ENCODE results near the gene EYA4.
"Not testable (repeated sequence)": the region's sequence is repeated elsewhere in the genome, so short reads cannot be mapped to it uniquely, and the experiment has no call there.

The EYA4 gene

DNA sequence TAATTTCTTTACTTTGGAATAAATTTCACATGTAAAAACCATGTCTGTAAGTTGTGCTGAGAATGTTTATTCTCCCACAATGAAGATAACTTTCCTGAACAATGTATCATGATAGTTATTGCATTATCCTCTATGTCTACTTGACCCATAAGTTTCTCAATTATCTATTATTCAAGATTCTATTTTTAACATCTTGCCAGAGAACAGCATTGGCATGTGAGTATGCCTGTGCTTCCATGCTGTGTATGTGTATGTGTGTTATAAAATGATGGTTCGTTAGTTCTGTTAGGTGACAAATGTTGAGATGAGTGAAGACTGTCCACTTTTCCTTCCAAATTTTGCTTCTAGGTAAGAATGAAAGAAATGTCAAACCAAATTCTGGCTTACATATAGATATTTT is 111.9 kb downstream of the EYA4 start:
- no peak for DNase-seq

DNA sequence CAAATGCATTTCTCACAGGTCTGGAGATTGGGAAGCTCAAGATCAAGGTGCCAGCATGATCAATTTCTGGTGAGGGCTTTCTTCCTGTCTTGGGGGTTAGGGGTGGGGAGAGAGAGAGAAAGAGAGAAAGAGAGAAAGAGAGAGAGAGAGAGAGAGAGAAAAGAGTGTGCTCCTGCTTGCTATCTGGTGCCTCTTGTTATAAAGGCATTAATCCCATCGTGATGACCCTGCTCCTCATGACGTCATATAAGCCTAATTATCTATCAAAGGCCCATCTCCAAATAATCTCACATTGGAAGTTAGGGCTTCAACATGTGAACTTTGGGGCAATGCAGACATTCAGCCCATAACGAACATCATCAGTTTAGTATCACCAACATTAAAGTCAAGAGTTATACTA is 114.8 kb downstream of the EYA4 start:
- DNase-seq, result no peak

DNA sequence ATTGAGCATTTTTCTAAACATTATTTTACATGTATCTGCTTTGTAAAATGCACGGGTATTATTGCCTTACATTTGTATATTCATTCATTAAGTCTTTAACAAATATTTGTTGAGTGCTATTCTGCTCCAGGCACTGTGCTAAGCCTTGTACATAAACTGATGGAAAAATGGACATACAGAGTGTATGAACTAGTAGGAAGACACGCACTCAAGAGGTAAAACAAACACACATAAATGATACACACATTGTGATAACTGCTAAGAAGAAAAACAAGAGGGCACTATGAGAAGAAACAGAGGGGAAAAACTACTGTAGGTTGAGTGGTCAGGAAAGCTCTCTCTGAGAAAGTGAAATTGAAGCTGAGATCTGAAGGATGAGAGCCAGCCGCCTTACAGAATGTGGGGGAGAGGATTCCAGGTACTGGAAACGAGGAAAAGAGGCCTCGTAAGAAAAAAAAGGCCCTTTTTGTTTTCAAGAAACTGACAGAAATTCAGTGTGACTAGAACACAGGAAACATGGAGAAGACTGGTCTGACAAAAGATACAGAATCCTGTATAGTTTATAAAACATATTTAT is 117.5 kb downstream of the EYA4 start:
- no peak for DNase-seq

DNA sequence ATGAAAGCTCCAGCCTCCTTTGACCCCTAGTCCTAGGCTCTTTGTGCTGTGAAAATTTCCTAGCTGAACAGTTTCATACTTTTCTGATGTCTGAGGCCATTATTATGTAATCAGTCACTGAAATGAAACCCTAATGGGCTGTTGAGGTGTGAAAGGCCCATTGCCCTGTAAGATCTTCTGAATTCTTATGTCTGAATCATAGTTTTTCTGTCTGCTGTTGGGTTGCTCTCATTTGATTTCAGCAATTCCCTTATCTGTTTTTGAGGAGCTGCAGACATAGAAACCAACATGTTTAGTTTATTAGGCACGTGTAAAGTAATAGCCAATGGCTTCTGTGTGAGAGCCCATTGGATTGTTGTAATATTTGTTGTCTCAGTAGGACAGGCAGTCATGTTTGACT is 118.1 kb downstream of the EYA4 start:
- no peak for DNase-seq

DNA sequence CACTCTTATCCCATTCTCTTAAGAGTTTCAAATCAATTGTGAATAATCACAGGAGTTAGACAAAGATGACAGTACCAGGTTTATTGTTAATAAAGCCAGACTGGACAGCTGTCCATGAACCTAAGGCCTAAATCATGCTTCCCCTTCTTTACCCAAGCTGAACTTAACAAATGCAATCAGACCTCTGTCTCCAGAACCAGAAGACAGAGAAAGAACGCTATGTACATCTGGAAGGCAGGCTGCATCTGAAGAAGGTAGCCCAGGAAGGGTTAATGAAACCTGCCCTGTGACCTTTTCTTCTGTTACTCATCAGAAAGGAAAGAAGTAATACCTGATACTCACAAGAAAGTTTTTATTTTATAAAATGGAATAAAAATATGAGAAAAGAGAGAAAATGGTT is 118.6 kb downstream of the EYA4 start:
- DNase-seq, result no peak

DNA sequence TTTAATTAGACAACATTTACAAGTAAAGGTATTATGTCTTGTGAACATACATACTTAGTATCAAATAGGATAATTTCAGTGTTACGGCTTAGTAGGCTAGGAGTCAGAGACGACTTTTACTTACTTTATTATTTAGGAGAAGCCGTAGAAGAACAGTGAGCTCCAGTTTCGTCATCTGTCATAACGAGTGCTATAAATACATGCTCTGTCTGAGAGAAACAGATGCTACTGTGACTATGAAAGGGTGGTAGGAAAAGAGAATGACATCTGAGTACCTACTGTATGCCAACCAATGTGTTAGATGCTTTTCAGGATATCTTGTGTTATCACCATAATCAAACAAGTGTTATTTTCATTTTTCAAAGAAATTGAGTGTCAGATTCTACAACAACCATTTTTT is 119.0 kb downstream of the EYA4 start:
- DNase-seq, result no peak

DNA sequence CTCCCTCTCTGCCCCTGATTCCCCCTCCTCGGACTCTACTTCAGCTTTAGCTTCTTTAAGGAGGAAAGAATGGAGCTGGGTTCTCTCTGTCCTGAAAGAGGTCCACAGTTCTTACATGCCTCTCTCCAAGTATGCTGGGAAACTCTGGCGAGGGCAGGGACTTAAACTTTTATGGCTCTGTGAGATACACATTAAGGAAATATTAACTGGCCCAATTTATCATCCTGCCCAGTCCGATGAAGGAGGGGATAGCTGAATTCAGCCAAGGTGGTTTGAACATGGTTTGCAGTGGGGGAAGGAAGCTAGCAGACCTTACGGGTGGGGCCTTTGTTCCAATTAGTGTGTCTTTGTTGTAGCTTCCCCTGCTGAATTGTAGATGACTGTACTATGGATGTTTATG is 121.7 kb downstream of the EYA4 start:
- DNase-seq, result no peak

DNA sequence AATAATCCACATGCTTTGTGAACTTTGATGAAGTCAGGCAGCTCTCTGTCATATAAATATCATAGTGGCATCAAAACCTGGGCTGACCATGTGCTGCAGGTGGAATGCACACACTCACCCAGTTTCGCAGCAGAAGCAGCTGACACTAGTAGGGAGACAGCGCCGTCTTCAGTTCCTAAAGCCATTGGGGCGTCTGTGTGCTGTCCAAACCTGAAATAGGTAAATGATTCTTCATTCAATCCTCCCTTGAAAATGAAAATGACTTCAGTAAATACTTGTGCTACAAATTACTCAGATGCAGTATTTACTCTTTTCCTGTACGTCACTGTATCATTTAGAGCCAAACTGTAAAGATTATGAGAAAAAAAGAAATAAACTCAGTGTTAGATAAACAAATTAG is 127.5 kb downstream of the EYA4 start:
- no peak for DNase-seq

DNA sequence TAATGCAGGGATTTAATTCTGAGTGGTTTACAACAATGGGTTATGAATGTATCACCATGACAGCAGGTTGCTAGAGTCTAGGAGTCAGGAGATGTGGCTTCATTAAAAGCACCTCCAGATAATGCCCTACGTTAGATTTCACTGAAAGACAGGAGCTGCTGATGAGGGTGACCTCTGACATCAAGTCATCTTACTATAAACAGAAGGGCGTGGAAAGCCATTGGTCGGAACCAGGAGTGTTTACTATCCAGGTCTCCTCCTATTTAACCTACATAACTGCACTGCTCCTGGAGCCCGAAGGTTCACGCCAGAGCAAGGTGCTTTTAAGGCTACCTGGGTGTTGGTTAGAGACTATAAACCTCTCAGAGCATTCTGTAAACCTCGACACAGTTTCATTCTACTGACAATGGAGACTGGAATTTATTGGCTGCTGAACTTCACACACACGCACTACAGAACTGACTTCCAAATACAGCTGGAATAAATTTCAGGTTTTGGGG is 128.7 kb downstream of the EYA4 start:
- no peak for DNase-seq

DNA sequence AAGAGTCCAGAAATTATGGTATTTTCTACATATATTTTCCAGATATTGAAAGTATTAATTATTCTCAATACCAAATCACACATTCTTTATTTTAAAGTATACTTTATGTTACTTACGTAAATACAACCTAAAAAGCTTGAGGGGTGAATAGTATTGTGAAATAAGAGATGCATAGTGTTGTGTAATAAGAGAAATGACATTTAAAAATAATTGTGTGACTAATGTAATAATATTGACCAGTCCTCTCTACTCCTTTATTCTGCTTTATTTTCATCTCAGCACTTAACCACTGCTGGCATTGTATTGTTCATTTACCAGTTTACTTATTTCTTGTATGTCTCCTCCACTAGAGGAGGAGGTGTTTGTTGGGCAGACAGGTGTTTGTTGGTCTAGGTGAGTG is 135.6 kb downstream of the EYA4 start:
- no peak for DNase-seq

DNA sequence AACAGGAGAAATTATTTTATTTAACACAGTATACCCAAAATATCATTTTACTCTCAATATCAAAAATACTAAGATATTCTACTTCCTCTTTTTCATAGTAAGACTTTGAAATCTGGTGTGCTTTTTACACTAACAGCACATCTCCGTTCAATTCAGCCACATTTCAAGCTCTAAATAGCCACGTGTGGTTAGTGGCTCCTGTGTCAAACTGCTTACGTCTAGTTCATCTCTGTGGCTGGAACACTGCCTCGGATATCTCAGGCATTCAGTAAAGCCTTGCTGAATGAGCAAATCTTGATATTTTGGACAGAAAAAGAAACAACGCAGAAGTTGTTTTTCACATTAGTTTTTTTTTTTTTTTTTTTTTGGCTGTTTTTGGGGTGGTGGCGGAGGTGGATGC is 136.1 kb downstream of the EYA4 start:
- DNase-seq, result no peak

DNA sequence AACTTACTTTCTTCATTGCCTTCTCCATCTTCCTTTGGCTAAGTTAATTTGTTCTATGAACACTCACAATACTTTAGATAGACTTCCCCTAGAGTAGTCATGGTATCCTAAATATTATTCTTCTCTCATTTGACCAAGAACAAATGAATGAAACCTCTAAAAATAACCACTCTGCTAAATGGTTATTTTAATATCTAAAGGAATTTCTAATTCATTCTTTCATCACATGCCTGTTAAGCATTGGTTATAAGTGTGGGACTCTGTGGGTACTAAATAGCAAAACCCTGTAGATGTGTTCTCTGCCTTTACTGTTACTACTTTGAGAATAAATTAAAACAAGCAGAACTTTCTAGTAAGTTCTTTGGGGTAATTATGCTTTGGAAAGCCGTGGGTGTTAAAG is 138.9 kb downstream of the EYA4 start:
- DNase-seq, result no peak

DNA sequence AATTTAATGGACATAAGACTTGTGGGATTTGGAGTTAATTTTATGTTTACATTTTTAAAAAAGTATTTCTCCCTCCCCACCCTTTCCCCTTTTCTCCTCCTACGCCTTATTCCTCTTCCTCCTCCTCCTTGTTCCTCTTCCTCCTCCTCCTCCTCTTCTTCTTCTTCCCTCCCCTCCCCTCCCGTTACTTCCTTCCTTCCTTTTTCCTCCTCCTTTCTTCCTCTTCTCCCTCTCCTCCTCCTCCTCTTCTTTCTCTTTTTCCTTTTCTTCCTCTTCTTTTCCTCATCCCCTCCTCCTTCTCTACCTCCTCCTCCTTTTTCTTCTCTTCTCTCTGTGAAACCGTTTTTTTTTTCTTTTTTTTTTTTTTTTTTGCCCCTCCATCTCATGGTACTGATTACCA is 139.6 kb downstream of the EYA4 start:
- no peak for DNase-seq

DNA sequence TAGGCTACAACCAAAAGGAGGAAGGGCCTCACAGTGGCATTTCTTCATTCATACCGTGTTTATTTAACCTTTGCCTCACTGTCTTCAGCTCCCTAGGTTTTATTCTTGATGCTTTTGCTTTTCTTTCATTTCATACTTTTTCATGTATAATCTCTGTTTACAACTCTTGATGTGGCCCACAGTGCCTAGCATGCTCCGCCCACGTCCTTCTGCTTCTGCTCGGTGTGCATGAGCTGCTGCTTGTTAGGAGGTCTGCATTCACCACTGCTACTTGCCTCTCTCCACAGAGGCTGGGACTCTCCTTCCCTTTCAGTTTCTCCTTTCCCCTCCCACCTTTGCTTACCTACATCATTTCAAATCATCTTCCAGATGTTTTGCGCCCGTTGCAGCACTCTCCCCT is 147.6 kb downstream of the EYA4 start:
- DNase-seq, result no peak

DNA sequence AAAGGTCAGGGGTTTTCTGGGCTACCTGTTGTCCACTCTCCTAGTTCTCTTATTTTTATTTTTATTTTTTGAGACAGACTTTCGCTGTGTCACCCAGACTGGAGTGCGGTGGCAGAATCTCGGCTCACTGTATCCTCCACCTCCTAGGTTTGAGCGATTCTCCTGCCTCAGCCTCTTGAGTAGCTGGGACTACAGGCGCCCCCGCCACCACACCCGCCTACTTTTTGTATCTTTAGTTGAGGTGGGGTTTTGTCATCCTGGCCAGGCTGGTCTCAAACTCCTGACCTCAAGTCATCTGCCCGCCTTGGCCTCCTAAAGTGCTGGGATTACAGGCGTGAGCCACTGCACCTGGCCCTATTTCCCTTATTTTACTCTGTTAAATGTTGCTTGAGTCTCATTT is 149.0 kb downstream of the EYA4 start:
- no peak for DNase-seq

DNA sequence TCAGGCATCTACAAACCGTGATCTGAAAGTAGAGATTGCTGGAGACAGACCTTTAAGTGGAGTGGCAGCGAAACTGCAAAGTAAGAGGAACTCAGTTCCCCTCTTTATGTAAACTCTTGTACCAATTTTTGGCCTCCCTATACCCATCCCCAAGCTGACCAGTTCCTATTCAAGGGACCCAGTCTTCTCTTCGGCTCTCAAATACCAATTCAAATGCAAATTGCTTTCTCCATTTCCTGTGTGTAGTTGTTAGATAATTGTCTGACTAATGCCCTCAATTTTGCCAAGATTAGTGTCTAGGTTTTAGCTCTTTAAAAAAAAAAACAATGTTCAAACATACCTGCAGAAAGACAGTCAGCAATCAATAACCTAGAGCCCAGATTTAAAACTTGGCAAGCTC is 150.9 kb downstream of the EYA4 start:
- DNase-seq, result no peak

DNA sequence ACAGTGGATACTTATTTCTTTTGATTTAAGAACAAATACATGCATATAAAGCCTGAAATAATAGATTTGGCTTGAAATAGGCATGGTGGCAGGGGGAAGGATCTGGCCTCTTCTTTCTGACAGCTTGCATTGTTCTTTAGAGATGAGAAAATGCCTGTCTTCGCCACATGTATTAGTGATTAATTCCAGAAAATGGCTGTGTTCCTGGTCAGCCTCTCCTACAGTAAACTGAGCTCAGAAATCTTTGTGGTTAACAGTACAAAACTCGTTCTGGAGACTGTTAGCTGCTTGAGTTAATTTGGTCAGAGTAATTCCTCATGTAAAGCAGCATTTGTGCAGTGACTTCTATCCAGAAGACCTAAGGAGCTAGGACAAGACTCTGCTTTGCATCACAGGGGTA is 151.5 kb downstream of the EYA4 start:
- no peak for DNase-seq

DNA sequence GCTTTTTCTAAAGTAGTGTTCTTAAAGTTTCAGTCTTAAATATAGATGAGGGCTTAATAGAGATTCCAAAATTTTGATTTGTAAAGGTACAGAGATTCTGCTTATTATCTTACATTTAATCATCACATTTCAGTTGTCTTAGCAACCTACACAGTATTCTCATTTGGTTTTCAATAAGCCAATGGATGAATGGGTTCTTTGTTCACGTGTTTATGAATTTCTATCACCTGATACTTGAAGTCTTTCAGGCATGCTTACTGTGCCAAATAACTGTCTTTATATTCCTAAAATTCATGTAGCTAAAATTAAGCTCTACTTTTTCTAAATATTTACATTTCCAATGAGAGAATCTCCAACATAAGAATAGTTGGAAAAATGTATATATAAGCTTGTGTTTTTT is 152.7 kb downstream of the EYA4 start:
- no peak for DNase-seq

DNA sequence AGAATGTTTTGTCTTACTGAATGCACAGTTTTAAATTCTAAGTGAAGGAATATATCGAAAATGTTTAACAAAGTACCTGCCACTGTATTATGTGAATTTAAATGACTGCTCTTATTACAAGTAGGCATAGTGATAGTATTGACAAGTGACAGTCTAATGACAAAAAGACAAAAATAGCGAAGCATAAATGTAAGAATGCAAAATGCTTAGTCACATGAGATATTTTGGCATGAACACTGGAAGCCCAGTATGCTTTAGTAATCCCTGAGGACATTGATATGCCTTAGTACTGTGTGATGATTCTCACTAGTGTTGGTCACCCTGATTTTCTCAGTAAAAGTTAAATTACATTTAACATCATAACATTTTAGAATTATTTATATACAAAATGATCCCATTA is 153.5 kb downstream of the EYA4 start:
- no peak for DNase-seq

DNA sequence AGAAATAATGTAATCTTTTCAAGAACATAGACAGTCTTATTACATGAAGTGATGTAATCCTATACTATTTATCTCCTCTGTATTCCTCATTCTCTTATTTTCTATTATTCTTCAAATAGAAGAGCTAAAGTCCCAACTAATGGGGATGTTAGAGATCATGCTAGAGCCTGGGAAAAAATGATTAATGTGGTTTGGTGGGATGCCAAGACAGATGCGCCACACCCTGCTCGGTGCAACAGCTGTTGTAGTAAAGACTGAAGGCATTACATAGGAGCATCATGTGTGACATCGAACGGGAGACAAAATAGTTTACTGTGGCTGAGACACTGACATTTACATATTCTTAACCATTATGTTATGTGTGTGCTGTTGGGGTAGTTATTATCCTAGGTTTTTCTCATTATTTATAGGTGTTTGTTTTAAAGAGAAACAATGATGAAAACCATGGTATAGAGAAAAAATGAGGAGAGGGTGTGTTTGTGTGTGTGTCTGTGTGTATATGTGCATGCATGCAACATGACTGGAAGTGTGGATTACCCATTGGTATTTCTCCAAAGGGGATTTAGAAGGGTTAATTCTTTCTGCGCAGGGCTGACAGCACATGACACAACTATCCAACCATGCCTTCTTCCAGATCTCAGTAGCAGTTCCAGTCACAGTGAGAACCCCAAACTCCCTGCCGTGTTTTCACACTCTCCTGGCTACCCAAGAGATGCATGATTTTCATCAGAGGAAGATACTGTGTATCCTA is 155.3 kb downstream of the EYA4 start:
- DNase-seq, result no peak

DNA sequence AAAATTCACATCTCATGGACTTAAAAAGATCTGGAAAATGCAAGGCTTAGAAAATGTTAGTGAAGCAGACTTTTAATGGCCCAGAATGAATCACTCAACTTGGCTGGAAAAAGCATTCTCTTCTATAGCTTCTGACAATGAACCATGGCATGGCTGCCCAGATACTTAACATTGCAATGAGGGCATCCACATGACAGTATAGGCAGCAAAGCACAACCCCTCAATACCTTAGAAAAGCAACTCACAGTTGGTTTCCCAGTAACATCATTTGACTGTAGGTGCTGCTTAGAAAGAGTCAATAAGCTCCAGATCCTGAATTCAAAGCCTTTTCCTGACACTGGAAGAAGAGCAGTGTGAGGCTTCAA is 155.8 kb downstream of the EYA4 start:
- DNase-seq, result no peak

DNA sequence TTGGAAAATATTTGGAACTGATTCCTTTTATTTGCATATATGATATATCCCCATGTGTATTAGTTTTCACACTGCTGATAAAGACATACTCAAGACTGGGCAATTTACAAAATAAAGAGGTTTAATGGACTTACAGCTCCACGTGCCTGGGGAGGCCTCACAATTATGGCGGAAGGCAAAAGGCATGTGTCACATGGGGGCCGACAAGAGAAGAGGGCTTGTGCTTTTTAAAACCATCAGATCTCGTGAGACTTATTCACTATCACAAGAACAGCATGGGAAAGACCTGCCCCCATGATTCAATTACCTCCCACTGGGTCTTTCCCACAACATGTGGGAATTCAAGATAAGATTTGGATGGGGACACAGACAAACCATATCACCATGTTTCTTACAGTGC is 156.4 kb downstream of the EYA4 start:
- not testable (repeated sequence) for DNase-seq

DNA sequence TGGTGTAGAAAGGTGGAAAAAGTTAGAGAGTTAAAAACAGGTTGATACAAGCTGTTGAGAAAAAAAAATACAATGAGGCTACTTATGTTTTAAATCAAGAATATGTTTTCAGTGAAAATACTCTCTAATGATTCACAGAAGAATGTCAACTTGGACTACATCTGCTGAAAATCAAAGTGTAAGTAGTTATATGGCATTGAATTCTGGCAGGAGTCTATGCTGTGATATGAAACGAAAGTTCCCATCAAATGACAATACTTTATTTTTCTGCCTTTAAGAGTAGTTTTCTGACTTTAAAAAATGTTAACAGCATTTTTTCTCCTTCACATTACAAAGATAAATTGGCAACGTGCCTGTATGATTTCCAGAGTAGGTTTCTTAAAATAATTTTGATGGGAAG is 158.3 kb downstream of the EYA4 start:
- no peak for DNase-seq

DNA sequence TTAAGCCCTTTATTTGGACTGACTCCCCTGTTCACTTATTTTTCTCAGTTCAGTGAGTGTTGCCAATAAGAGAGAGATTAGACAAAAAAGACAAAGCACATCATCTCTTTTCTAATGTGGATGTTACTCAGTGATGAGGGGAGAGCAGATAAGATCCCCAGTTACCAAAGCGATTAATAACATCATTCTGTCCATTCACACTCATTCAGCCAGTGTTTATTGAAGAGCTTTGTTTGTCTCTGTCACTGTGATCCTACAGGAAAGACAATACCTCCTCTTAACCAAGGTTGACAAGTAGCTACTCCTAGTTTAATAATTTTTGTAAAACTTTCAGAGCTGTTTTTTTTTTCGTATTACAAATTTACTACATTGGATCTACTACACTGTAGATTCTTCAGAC is 163.0 kb downstream of the EYA4 start:
- no peak for DNase-seq

DNA sequence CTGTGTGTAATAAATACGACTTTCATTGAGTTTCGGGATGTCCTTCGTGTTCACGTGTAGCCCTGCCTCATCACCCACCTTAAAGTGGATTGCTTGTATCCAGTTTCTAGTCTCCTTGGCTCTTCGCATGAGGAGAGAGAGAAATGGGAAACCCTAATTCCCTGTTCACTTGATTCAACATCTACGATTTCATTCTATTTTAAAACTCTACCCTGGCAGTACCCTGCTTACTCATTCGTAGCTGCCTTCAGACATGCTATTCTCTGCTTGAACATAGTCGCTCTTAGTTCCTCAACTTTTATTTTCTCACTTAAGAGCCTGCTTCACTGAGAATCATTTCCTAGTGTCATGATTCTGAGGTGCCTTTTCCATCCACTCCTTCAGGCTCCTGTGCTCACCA is 163.6 kb downstream of the EYA4 start:
- no peak for DNase-seq
